GM18505 (cell line): ENCODE data around the gene ITIH5.

ENCODE experiments used
- ATAC-seq: cut with Tn5 transposase; IDR thresholded peaks from one replicate; pipeline ENCODE4 v1.9.1; 2021; ENCODE audit not compliant: unreplicated experiment
- POLR2A ChIP-seq: IDR thresholded peaks from 4 replicates; pipeline ENCODE4 v1.6.1; 2011; ENCODE audit warnings: borderline replicate concordance; ENCODE audit not compliant: insufficient read depth, insufficient read length; ENCODE audit errors: extremely low read depth

ITIH5 gene

GRCh38 chr10:7593905-7594304 is 72.9 kb downstream of the ITIH5 start:
- ATAC-seq = no peak
- no peak for TF ChIP-seq POLR2A

GRCh38 chr10:7593063-7593462 is 73.7 kb downstream of the ITIH5 start:
- TF ChIP-seq POLR2A = no peak
- ATAC-seq = no peak

GRCh38 chr10:7592627-7593026 is 74.1 kb downstream of the ITIH5 start:
- TF ChIP-seq POLR2A = no peak
- no peak for ATAC-seq

- TF ChIP-seq POLR2A = no peak
- ATAC-seq = no peak
These were observed 76.5 kb downstream of the ITIH5 start for GRCh38 chr10:7590271-7590670.

GRCh38 chr10:7589748-7590147 is 77.0 kb downstream of the ITIH5 start:
- ATAC-seq = no peak
- no peak for TF ChIP-seq POLR2A

GRCh38 chr10:7587865-7588188 is 78.9 kb downstream of the ITIH5 start:
- ATAC-seq = no peak

GRCh38 chr10:7587168-7587864 is 79.5 kb downstream of the ITIH5 start:
- TF ChIP-seq POLR2A = no peak
- ATAC-seq = no peak

More at GRCh38 chr10:7587865-7588188, 78.9 kb downstream of the ITIH5 start:
- TF ChIP-seq POLR2A = no peak

- TF ChIP-seq POLR2A = no peak
- ATAC-seq = no peak
These were observed 81.5 kb downstream of the ITIH5 start for GRCh38 chr10:7585228-7585627.

GRCh38 chr10:7583626-7584025 is 83.1 kb downstream of the ITIH5 start:
- no peak for TF ChIP-seq POLR2A
- no peak for ATAC-seq

- no peak for ATAC-seq
- TF ChIP-seq POLR2A = no peak
These were observed 86.2 kb downstream of the ITIH5 start for GRCh38 chr10:7580520-7580919.

GRCh38 chr10:7579681-7580080 is 87.1 kb downstream of the ITIH5 start:
- no peak for TF ChIP-seq POLR2A
- ATAC-seq = no peak

GRCh38 chr10:7577579-7577978 is 89.2 kb downstream of the ITIH5 start:
- ATAC-seq = no peak
- no peak for TF ChIP-seq POLR2A

- no peak for TF ChIP-seq POLR2A
- ATAC-seq = no peak
These were observed 89.6 kb downstream of the ITIH5 start for GRCh38 chr10:7577176-7577575.

GRCh38 chr10:7576340-7576739 is 90.4 kb downstream of the ITIH5 start:
- TF ChIP-seq POLR2A = no peak
- no peak for ATAC-seq

GRCh38 chr10:7572391-7572790 is 94.4 kb downstream of the ITIH5 start:
- TF ChIP-seq POLR2A = no peak
- no peak for ATAC-seq
